22Rv1 (cell line): ENCODE measurements around the gene ATG7.
"Not testable (repeated sequence)": the region's sequence is repeated elsewhere in the genome, so short reads cannot be mapped to it uniquely, and the experiment has no call there.

ENCODE experiments used
- ZFX ChIP-seq: fragments of 450-650 bp; IDR thresholded peaks from 2 replicates; pipeline ENCODE4 v1.6.1; 2017; ENCODE audit warnings: antibody characterized with exemption, borderline replicate concordance
- TF ChIP-seq, protein P1 (sequence below): fragments of 450-650 bp; IDR thresholded peaks from 2 replicates; pipeline ENCODE4 v1.5.1; 2017; ENCODE audit warnings: mild to moderate bottlenecking

DNA sequence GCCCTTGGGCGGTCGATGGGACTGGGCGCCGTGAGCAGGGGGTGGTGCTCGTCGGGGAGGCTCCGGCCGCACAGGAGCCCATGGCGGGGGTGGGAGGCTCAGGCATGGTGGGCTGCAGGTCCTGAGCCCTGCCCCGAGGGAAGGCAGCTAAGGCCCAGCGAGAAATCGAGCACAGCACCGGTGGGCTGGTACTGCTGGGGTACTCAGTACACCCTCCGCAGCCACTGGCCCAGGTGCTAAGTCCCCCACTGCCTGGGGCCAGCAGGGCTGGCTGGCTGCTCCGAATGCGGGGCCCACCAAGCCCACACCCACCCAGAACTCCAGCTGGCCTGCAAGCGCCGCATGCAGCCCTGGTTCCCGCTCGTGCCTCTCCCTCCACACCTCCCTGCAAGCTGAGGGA lies 239.4 kb downstream of the ATG7 start:
- TF ChIP-seq, protein P1, sequence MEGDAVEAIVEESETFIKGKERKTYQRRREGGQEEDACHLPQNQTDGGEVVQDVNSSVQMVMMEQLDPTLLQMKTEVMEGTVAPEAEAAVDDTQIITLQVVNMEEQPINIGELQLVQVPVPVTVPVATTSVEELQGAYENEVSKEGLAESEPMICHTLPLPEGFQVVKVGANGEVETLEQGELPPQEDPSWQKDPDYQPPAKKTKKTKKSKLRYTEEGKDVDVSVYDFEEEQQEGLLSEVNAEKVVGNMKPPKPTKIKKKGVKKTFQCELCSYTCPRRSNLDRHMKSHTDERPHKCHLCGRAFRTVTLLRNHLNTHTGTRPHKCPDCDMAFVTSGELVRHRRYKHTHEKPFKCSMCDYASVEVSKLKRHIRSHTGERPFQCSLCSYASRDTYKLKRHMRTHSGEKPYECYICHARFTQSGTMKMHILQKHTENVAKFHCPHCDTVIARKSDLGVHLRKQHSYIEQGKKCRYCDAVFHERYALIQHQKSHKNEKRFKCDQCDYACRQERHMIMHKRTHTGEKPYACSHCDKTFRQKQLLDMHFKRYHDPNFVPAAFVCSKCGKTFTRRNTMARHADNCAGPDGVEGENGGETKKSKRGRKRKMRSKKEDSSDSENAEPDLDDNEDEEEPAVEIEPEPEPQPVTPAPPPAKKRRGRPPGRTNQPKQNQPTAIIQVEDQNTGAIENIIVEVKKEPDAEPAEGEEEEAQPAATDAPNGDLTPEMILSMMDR, result not testable (repeated sequence)
- TF ChIP-seq ZFX, result not testable (repeated sequence)
